K562 (cell line): ENCODE results near the gene DNAJB1. TPM values are rescaled to one million over a fixed set of nuclear protein-coding genes. Genes with fewer than 3 reads are reported as not detected.

Experiments used
- ATAC-seq: fragments of 200-7000 bp; cut with Tn5 transposase; 3 replicates; pipeline ENCODE4 v1.9.1; 2020; ENCODE audit warnings: moderate library complexity
- BruUV-seq: library from RNA; stranded (reverse); fragments of 400-500 nt; replicated peaks from 2 replicates; lab custom pipeline; 2021; lab: Mats Ljungman, UMichigan
- CTCF ChIA-PET: fragments of 300-600 bp; formaldehyde crosslinking; extraction: SDS; loops from one replicate; lab custom pipeline; 2021; ENCODE audit warnings: low intra/inter-chr PET ratio; lab: Yijun Ruan, JAX
- POLR2A ChIA-PET: fragments of 300-600, 350-650 bp; sonication (Branson Sonifier 250); formaldehyde crosslinking; extraction: SDS; loops from one replicate; lab custom pipeline; 2021; ENCODE audit warnings: antibody characterized with exemption, inconsistent platforms; lab: Yijun Ruan, JAX
- DNase-seq, 4 experiments: peaks; one replicate each; pipeline versions ENCODE4 v3.0.0 to v3.0.0-alpha.2; 2011 to 2018; ENCODE audit warnings: low spot score in 3 of 4, mixed read lengths in 3 of 4; ENCODE audit errors: extremely low read depth in 1 of 4
- FAIRE-seq: peaks from 2 replicates; lab custom pipeline; 2011; peaks lifted over from hg19 to GRCh38; lab: Jason Lieb, UNC
- H2AFZ ChIP-seq: 2 replicates; pipeline ENCODE4 v1.6.0; 2011; ENCODE audit warnings: low read depth, low read length, control low read depth, inconsistent platforms
- H3K27ac ChIP-seq: fragments of 200-600 bp; 3 replicates; pipeline ENCODE4 v1.8.0; 2011; ENCODE audit warnings: low read depth, mild to moderate bottlenecking, control low read depth, inconsistent platforms, low read length, moderate library complexity, mixed read lengths; ENCODE audit errors: extremely low read depth
- H3K27me3 ChIP-seq, 2 experiments: fragments of 300-600 bp in 1 of 2; 2 replicates in 1 of 2; 3 replicates in 1 of 2; pipeline versions ENCODE4 v1.6.0 to v1.8.0; 2011; ENCODE audit warnings: inconsistent platforms in 2 of 2, low read length in 2 of 2, mild to moderate bottlenecking in 1 of 2, mixed read lengths in 1 of 2, moderate library complexity in 1 of 2; ENCODE audit not compliant: control insufficient read depth in 2 of 2, insufficient read depth in 2 of 2
- H3K36me3 ChIP-seq: fragments of 300-600 bp; 3 replicates; pipeline ENCODE4 v1.8.0; 2011; ENCODE audit warnings: mild to moderate bottlenecking, low read length, inconsistent platforms; ENCODE audit not compliant: control insufficient read depth, insufficient read depth
- H3K4me1 ChIP-seq, 2 experiments: fragments of 200-600 bp in 1 of 2; replicated peaks in 1 of 2; 2 replicates in 1 of 2; 3 replicates in 1 of 2; pipeline versions ENCODE4 v1.5.1 to v1.8.0; 2011; ENCODE audit warnings: inconsistent platforms in 2 of 2, low read length in 2 of 2, mild to moderate bottlenecking in 1 of 2, mixed read lengths in 1 of 2, moderate library complexity in 1 of 2; ENCODE audit not compliant: control insufficient read depth in 2 of 2, insufficient read depth in 2 of 2
- H3K4me2 ChIP-seq: 2 replicates; pipeline ENCODE4 v1.6.1; 2011; ENCODE audit warnings: low read length, control low read depth, inconsistent platforms, mixed read lengths; ENCODE audit not compliant: insufficient read depth
- H3K4me3 ChIP-seq: fragments of 200-600 bp; sonication (generic), shearing (Covaris generic); 2 replicates; pipeline ENCODE4 v1.5.1; 2016; ENCODE audit warnings: control low read depth, inconsistent platforms
- H3K79me2 ChIP-seq: fragments of 200-600 bp; 3 replicates; pipeline ENCODE4 v1.8.0; 2011; ENCODE audit warnings: low read length, inconsistent platforms; ENCODE audit not compliant: control insufficient read depth, insufficient read depth
- H3K9ac ChIP-seq, 2 experiments: 2 replicates each; pipeline versions ENCODE4 v1.6.0 to v1.6.1; 2011; ENCODE audit warnings: low read depth in 2 of 2, low read length in 2 of 2, control low read depth in 1 of 2, inconsistent platforms in 1 of 2, mild to moderate bottlenecking in 1 of 2, mixed read lengths in 1 of 2; ENCODE audit not compliant: insufficient read depth in 1 of 2
- H3K9me1 ChIP-seq: one replicate; pipeline ENCODE4 v1.6.0; 2011; ENCODE audit warnings: inconsistent platforms, mild to moderate bottlenecking, low read length, moderate library complexity; ENCODE audit not compliant: control insufficient read depth, insufficient read depth
- H3K9me3 ChIP-seq: replicated peaks from 2 replicates; pipeline ENCODE4 v1.5.1; 2011; ENCODE audit warnings: low read depth, low read length, inconsistent platforms; ENCODE audit not compliant: control insufficient read depth, insufficient read depth
- H4K20me1 ChIP-seq: replicated peaks from 2 replicates; pipeline ENCODE4 v1.6.1; 2011; ENCODE audit warnings: low read length, inconsistent platforms, mixed read lengths; ENCODE audit not compliant: control insufficient read depth, insufficient read depth
- BMI1 ChIP-seq: fragments of 150-350 bp; IDR thresholded peaks from 2 replicates; pipeline ENCODE4 v1.6.1; 2014; ENCODE audit warnings: low read length
- EP300 ChIP-seq: IDR thresholded peaks from 2 replicates; pipeline ENCODE4 v1.6.1; 2012; ENCODE audit warnings: low read length, improper control_type of control experiment
- HNRNPL ChIP-seq: fragments of 200-400 bp; formaldehyde crosslinking; IDR thresholded peaks from 2 replicates; pipeline ENCODE4 v1.6.1; 2017; ENCODE audit warnings: low read depth, mild to moderate bottlenecking, low read length
- MCM2 ChIP-seq: fragments of 450-650 bp; IDR thresholded peaks from 2 replicates; pipeline ENCODE4 v1.6.1; 2017; ENCODE audit warnings: low read depth, mild to moderate bottlenecking
- RBM22 ChIP-seq: fragments of 200-400 bp; formaldehyde crosslinking; IDR thresholded peaks from 2 replicates; pipeline ENCODE4 v1.6.1; 2018; ENCODE audit warnings: low read length, low read depth; ENCODE audit not compliant: poor library complexity, severe bottlenecking
- SIN3A ChIP-seq, 2 experiments: fragments of 150-350 bp in 1 of 2; IDR thresholded peaks; 2 replicates each; pipeline ENCODE4 v1.6.1; 2011 to 2016; ENCODE audit warnings: borderline replicate concordance in 2 of 2, low read depth in 2 of 2, low read length in 2 of 2, mild to moderate bottlenecking in 2 of 2, moderate library complexity in 2 of 2; ENCODE audit not compliant: control insufficient read depth in 1 of 2
- SNRNP70 ChIP-seq: fragments of 200-400 bp; formaldehyde crosslinking; optimal IDR thresholded peaks from 2 replicates; pipeline ENCODE3; 2017; ENCODE audit warnings: low read depth, low read length
- ZFP30 ChIP-seq: fragments of 250-450 bp; sonication (Bioruptor Pico); IDR thresholded peaks from 2 replicates; pipeline ENCODE4 v1.8.0; 2022; ENCODE audit warnings: moderate library complexity, mild to moderate bottlenecking, inconsistent platforms, borderline replicate concordance
- ZNF311 ChIP-seq: fragments of 250-450 bp; sonication (Bioruptor Pico); IDR thresholded peaks from 2 replicates; pipeline ENCODE4 v1.4.0; 2020; ENCODE audit warnings: mild to moderate bottlenecking, moderate library complexity
- ZNF384 ChIP-seq: IDR thresholded peaks from 2 replicates; pipeline ENCODE4 v1.6.1; 2012; ENCODE audit warnings: low read depth, low read length, improper control_type of control experiment
- whole genome bisulfite sequencing: fragments of 100-300 bp; shearing (Covaris generic); methylation state at CpG from one replicate; pipeline ENCODE4 v1.1.6; 2016; ENCODE audit warnings: low coverage, mixed read lengths; ENCODE audit not compliant: insufficient coverage; ENCODE audit errors: missing lambda C conversion rate; 5-methylcytosine and 5-hydroxymethylcytosine counted together
- in situ Hi-C: fragments of 300-500 bp; cut with MboI; formaldehyde crosslinking; loops from 4 replicates; pipeline ENCODE4 v1.15.0; 2018; ENCODE audit warnings: inconsistent platforms, mixed read lengths
- intact Hi-C: fragments of 100-400 bp; cut with micrococcal nuclease; formaldehyde crosslinking; loops from 2 replicates; pipeline ENCODE4 v1.14.2; 2022
- polyA plus RNA-seq, 8 experiments: library from polyadenylated mRNA; depleted of rRNA in 4 of 8; stranded (reverse) in 5 of 8; unstranded in 3 of 8; fragments of >200 nt; fragmentation: Nextera tagmentation in 2 of 8; fragmentation: Illumina TruSeq in 1 of 8; extraction: Ambion mirVana in 2 of 8; extraction: Trizol in 1 of 8; gene quantifications; 2 replicates each; pipeline versions ENCODE4 v1.2.1 to v1.2.3, GENCODE V29; 2011 to 2014; ENCODE audit warnings: inconsistent platforms in 1 of 8, missing spikeins in 1 of 8
- total RNA-seq, 7 experiments: library from RNA; depleted of rRNA in 6 of 7; stranded (reverse); fragments of >200 nt in 6 of 7; fragmentation: Illumina TruSeq in 2 of 7; extraction: Trizol in 2 of 7; gene quantifications; 2 replicates each; pipeline versions ENCODE4 v1.2.1 to v1.2.3, GENCODE V29; 2011 to 2021; ENCODE audit warnings: low replicate concordance in 1 of 7
- TF ChIP-seq, protein P1 (sequence below), 2 experiments: fragments of 450-650 bp; IDR thresholded peaks; 2 replicates each; pipeline ENCODE4 v1.6.1; 2016
- TF ChIP-seq, protein P2 (sequence below): sonication (generic); formaldehyde crosslinking; IDR thresholded peaks from 2 replicates; pipeline ENCODE4 v1.8.1; 2023; ENCODE audit warnings: mild to moderate bottlenecking, missing genetic modification reagents
- TF ChIP-seq, protein P3 (sequence below), 2 experiments: IDR thresholded peaks; 2 replicates each; pipeline ENCODE4 v1.6.1; 2011; ENCODE audit warnings: borderline replicate concordance in 1 of 2, control low read depth in 1 of 2, low read depth in 1 of 2, low read length in 1 of 2, mild to moderate bottlenecking in 1 of 2, mixed read lengths in 1 of 2, moderate library complexity in 1 of 2; ENCODE audit not compliant: insufficient read depth in 1 of 2, insufficient read length in 1 of 2, poor library complexity in 1 of 2, severe bottlenecking in 1 of 2; ENCODE audit errors: extremely low read depth in 1 of 2
- TF ChIP-seq, protein P4 (sequence below): sonication (generic); formaldehyde crosslinking; IDR thresholded peaks from 2 replicates; pipeline ENCODE4 v1.8.0; 2022; ENCODE audit warnings: missing genetic modification reagents, mild to moderate bottlenecking, moderate library complexity, borderline replicate concordance

DNAJB1 gene
- total and polyA plus RNA-seq, 9 of the 15 experiments (the other 6 are each of a cell fraction or from before 2014, with no cell fraction given) = 13.2 to 113 (median 62.1) TPM

DNA sequence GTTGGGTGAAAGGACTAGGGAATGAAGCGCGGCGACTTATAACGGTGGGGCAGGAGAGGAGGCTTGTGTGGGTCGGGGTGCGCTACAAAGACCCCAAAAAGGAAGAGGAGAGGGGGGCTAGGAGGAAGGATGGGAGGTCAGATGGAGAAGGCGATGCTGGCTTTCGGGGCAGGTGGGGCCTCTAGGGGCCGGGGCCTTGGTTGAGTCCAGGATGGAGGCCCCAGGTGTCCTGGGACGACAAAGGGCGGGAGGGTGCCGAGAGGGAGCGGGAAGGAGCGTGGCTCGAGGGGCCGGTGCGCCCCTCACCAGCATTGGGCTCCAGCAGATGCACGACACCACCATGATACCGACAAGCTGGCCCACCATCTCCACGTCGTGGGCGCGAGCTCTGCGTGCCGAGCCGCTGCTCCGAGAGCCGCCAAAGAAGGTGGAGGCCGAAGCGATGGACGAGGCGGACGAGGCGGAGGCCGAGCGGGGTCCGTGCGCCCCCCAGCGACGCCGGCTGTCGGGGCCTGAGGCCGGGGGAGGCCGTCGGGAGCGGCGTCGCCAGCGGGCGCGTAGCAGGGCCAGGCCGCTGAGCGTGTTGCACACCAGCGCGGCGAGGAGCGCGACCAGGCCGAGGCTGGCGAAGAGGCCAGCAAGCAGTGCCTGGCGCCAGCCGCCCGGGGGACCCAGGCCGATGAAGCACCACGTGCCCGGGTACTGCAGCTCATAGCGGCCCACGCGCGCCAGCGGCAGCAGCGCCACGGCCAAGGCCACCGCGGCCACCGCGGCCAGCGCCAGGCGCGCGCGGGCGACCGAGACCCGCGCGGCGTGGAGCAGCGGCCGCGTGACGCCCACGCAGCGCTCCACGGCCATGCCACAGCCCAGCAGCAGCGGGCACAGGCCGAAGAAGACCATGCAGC is 44.9 kb downstream of the DNAJB1 start:
- WGBS = 97% methylated on average over 47 of the region's 97 CpGs
- Histone ChIP-seq H3K4me2 (no peak overlapping the region), H3K79me2 (no peaks in the 10 kb centered on the region), H4K20me1 (no peaks in the 10 kb centered on the region), H3K27ac (no peak overlapping the region), H3K36me3 (peaks cover 39% of the 10 kb centered on the region; the same call in 2 of the 3 replicates), H2AFZ (no peak overlapping the region), H3K9me1 (no peaks in the 10 kb centered on the region), H3K9me3 (no peaks in the 10 kb centered on the region), H3K27me3 (no peaks in the 10 kb centered on the region), H3K4me3 (no peak overlapping the region), H3K4me1 (peaks cover 12 to 70% of the 10 kb centered on the region in 2 experiments), H3K9ac (no peak overlapping the region; a peak in 1 of 4 replicates)
- CTCF ChIA-PET = no interaction called here
- ATAC-seq = no peak
- BruUV-seq = no TSS peak
- TF ChIP-seq SNRNP70 (no peak), BMI1 (no peak), EP300 (no peak), RBM22 (peak; percentile 34), MCM2 (no peak), ZFP30 (no peak), ZNF384 (no peak), SIN3A (IDR thresholded peaks at IDR 0.05; ENCODE audit: borderline replicate concordance in 2 of 2, control insufficient read depth in 1 of 2, low read depth in 2 of 2, low read length in 2 of 2) (no peak), ZNF311 (CRISPR knock-in tag) (no peak), HNRNPL (peak; percentile 87; the same call in 1 of the 2 replicates)
- TF ChIP-seq, protein P1, sequence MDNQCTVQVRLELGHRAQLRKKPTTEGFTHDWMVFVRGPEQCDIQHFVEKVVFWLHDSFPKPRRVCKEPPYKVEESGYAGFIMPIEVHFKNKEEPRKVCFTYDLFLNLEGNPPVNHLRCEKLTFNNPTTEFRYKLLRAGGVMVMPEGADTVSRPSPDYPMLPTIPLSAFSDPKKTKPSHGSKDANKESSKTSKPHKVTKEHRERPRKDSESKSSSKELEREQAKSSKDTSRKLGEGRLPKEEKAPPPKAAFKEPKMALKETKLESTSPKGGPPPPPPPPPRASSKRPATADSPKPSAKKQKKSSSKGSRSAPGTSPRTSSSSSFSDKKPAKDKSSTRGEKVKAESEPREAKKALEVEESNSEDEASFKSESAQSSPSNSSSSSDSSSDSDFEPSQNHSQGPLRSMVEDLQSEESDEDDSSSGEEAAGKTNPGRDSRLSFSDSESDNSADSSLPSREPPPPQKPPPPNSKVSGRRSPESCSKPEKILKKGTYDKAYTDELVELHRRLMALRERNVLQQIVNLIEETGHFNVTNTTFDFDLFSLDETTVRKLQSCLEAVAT (IDR thresholded peaks at IDR 0.05) = no peak
- TF ChIP-seq, protein P2, sequence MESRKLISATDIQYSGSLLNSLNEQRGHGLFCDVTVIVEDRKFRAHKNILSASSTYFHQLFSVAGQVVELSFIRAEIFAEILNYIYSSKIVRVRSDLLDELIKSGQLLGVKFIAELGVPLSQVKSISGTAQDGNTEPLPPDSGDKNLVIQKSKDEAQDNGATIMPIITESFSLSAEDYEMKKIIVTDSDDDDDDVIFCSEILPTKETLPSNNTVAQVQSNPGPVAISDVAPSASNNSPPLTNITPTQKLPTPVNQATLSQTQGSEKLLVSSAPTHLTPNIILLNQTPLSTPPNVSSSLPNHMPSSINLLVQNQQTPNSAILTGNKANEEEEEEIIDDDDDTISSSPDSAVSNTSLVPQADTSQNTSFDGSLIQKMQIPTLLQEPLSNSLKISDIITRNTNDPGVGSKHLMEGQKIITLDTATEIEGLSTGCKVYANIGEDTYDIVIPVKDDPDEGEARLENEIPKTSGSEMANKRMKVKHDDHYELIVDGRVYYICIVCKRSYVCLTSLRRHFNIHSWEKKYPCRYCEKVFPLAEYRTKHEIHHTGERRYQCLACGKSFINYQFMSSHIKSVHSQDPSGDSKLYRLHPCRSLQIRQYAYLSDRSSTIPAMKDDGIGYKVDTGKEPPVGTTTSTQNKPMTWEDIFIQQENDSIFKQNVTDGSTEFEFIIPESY = peak; percentile 85
- TF ChIP-seq, protein P3, sequence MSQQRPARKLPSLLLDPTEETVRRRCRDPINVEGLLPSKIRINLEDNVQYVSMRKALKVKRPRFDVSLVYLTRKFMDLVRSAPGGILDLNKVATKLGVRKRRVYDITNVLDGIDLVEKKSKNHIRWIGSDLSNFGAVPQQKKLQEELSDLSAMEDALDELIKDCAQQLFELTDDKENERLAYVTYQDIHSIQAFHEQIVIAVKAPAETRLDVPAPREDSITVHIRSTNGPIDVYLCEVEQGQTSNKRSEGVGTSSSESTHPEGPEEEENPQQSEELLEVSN (IDR thresholded peaks at IDR 0.05; ENCODE audit: borderline replicate concordance in 1 of 2, extremely low read depth in 1 of 2, insufficient read depth in 1 of 2, insufficient read length in 1 of 2, low read depth in 1 of 2, low read length in 1 of 2, poor library complexity in 1 of 2, severe bottlenecking in 1 of 2) = peak in 1 of 2 experiments; percentile 23
- TF ChIP-seq, protein P4, sequence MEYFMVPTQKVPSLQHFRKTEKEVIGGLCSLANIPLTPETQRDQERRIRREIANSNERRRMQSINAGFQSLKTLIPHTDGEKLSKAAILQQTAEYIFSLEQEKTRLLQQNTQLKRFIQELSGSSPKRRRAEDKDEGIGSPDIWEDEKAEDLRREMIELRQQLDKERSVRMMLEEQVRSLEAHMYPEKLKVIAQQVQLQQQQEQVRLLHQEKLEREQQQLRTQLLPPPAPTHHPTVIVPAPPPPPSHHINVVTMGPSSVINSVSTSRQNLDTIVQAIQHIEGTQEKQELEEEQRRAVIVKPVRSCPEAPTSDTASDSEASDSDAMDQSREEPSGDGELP (CRISPR knock-in tag) = no peak
- intact Hi-C loops (no loop called here), in situ Hi-C loops (no loop called here)
- POLR2A ChIA-PET = interaction anchor here (0.7 to 0.8 kb wide), 2 partner anchors 60 to 67 kb away, joined by 3 read pairs; no protein-coding TSS in a partner anchor
- FAIRE-seq = no peak
- peak in 1 of 4 experiments; percentile 12 for DNase-seq
